Thoracic aorta (tissue), 2 donors: ENCODE data around the gene EIPR1. TPM values are rescaled to one million over a fixed set of nuclear protein-coding genes. Genes with fewer than 3 reads are reported as not detected.

Experiments used
- ATAC-seq: fragments of 150-250 bp; one replicate; pipeline ENCODE4 v1.8.0; 2017; ENCODE audit warnings: low read depth; ENCODE audit not compliant: insufficient number of reproducible peaks, low FRiP score
- DNase-seq: peaks from one replicate; pipeline ENCODE4 v3.0.0-alpha.2; 2020; ENCODE audit warnings: low spot score
- H3K27ac ChIP-seq, 2 donors: fragments of 200-600 bp; sonication (generic); 1 replicate in 1 of 2; 2 replicates in 1 of 2; pipeline ENCODE4 v1.5.1; 2016; ENCODE audit warnings: mild to moderate bottlenecking in 2 of 2, moderate library complexity in 2 of 2
- H3K27me3 ChIP-seq: fragments of 200-600 bp; sonication (generic); replicated peaks from 2 replicates; pipeline ENCODE4 v1.6.0; 2016; ENCODE audit warnings: mild to moderate bottlenecking; ENCODE audit not compliant: insufficient read depth
- H3K36me3 ChIP-seq: fragments of 200-600 bp; sonication (generic); one replicate; pipeline ENCODE4 v1.5.1; 2016
- H3K4me1 ChIP-seq, 2 donors: fragments of 200-600 bp; sonication (generic); 1 replicate in 1 of 2; 2 replicates in 1 of 2; pipeline versions ENCODE4 v1.5.1 to v1.6.0; 2016; ENCODE audit warnings: low read depth in 2 of 2, mild to moderate bottlenecking in 1 of 2; ENCODE audit not compliant: control insufficient read depth in 1 of 2
- H3K4me3 ChIP-seq: fragments of 200-600 bp; sonication (generic); 2 replicates; pipeline ENCODE4 v1.5.1; 2016; ENCODE audit warnings: mild to moderate bottlenecking
- H3K9me3 ChIP-seq: fragments of 200-600 bp; sonication (generic); 2 replicates; pipeline ENCODE4 v1.5.1; 2016
- CTCF ChIP-seq: fragments of 200-600 bp; sonication (generic); IDR thresholded peaks from one replicate; pipeline ENCODE4 v1.5.1; 2019; ENCODE audit warnings: antibody characterized with exemption
- total RNA-seq, 2 donors: library from RNA; depleted of rRNA; stranded (reverse); fragments of >200 nt; gene quantifications; one replicate each; pipeline versions ENCODE4 v1.1.0 to v1.2.3, GENCODE V29; 2016

EIPR1 gene
- total RNA-seq, 2 donors from 2014 or later, result 17.9 to 40.6 TPM

- Histone ChIP-seq H3K9me3 (no peaks in the 10 kb centered on the region), H3K27me3 (no peaks in the 10 kb centered on the region), H3K27ac (no peak overlapping the region), H3K4me1 (no peaks in the 10 kb centered on the region), H3K4me3 (no peak overlapping the region), H3K36me3 (no peaks in the 10 kb centered on the region)
- TF ChIP-seq CTCF, result no peak
- ATAC-seq, result no peak
- DNase-seq, result no peak
Measured at GRCh38 chr2:3178578-3179031, 199.0 kb downstream of the EIPR1 start.

GRCh38 chr2:3177891-3178577 is 199.6 kb downstream of the EIPR1 start:
- no peaks in the 10 kb centered on the region for H3K4me1 ChIP-seq
- ATAC-seq (no peak), DNase-seq (no peak)
- peaks cover 2% of the 10 kb centered on the region for H3K36me3 ChIP-seq
- H3K9me3 ChIP-seq, result no peaks in the 10 kb centered on the region
- H3K27ac ChIP-seq, result no peak overlapping the region
- H3K27me3 ChIP-seq, result no peaks in the 10 kb centered on the region
- no peak overlapping the region for H3K4me3 ChIP-seq
- TF ChIP-seq CTCF, result no peak

GRCh38 chr2:3176869-3177255 is 200.8 kb downstream of the EIPR1 start:
- Histone ChIP-seq H3K27me3 (no peaks in the 10 kb centered on the region), H3K9me3 (no peaks in the 10 kb centered on the region), H3K4me1 (no peaks in the 10 kb centered on the region), H3K27ac (no peak overlapping the region), H3K36me3 (peaks cover 6% of the 10 kb centered on the region), H3K4me3 (no peak overlapping the region)
- DNase-seq, result no peak
- no peak for TF ChIP-seq CTCF
- no peak for ATAC-seq

- no peak for DNase-seq
Measured at GRCh38 chr2:3176071-3176868, 201.3 kb downstream of the EIPR1 start.

More at GRCh38 chr2:3176071-3176868, 201.3 kb downstream of the EIPR1 start:
- TF ChIP-seq CTCF, result no peak
- Histone ChIP-seq H3K4me1 (no peaks in the 10 kb centered on the region), H3K36me3 (peaks cover 6% of the 10 kb centered on the region), H3K27ac (no peak overlapping the region), H3K4me3 (no peak overlapping the region), H3K27me3 (no peaks in the 10 kb centered on the region), H3K9me3 (no peaks in the 10 kb centered on the region)
- ATAC-seq, result no peak
